GM18870 (cell line): ENCODE data around the gene ELP1.
A peak's percentile ranks its signal among the peaks of the same experiment; 100 is the strongest.
"Not testable (repeated sequence)": the region's sequence is repeated elsewhere in the genome, so short reads cannot be mapped to it uniquely, and the experiment has no call there.

ENCODE experiments used
- ATAC-seq: cut with Tn5 transposase; IDR thresholded peaks from one replicate; pipeline ENCODE4 v1.9.1; 2021; ENCODE audit warnings: moderate library complexity; ENCODE audit not compliant: unreplicated experiment

The ELP1 gene

GRCh38 chr9:108933718-108934322 lies at the start of gene ELP1:
Gene ELP1 (minus strand): TSS chr9:108934124. CDS start chr9:108931146, 2,978 bp downstream.
- peak; percentile 56 for ATAC-seq

- ATAC-seq: no peak
These were observed 47.0 kb upstream of the ELP1 start for GRCh38 chr9:108980893-108981292.

- no peak for ATAC-seq
These were observed 44.3 kb upstream of the ELP1 start for GRCh38 chr9:108978205-108978604.

GRCh38 chr9:108973895-108974294 lies 40.0 kb upstream of the ELP1 start:
- no peak for ATAC-seq

GRCh38 chr9:108972626-108973209 lies 38.8 kb upstream of the ELP1 start:
- no peak for ATAC-seq

GRCh38 chr9:108972186-108972585 lies 38.3 kb upstream of the ELP1 start:
- ATAC-seq: no peak

- not testable (repeated sequence) for ATAC-seq
These were observed 37.5 kb upstream of the ELP1 start for GRCh38 chr9:108971392-108971791.

GRCh38 chr9:108967916-108968315 lies 34.0 kb upstream of the ELP1 start:
- ATAC-seq: no peak

- no peak for ATAC-seq
These were observed 29.7 kb upstream of the ELP1 start for GRCh38 chr9:108963459-108964143.

- no peak for ATAC-seq
These were observed 27.2 kb upstream of the ELP1 start for GRCh38 chr9:108961151-108961550.

- no peak for ATAC-seq
These were observed 26.4 kb upstream of the ELP1 start for GRCh38 chr9:108960331-108960730.

GRCh38 chr9:108956631-108957026 lies 22.7 kb upstream of the ELP1 start:
- ATAC-seq: no peak

GRCh38 chr9:108956022-108956630 lies 22.2 kb upstream of the ELP1 start:
- ATAC-seq: no peak

GRCh38 chr9:108953983-108954574 lies 20.2 kb upstream of the ELP1 start:
- ATAC-seq: no peak

GRCh38 chr9:108951578-108951977 lies 17.7 kb upstream of the ELP1 start:
- no peak for ATAC-seq

GRCh38 chr9:108950168-108950567 lies 16.2 kb upstream of the ELP1 start:
- ATAC-seq: no peak

- ATAC-seq: no peak
These were observed 6.1 kb upstream of the ELP1 start for GRCh38 chr9:108939975-108940374.

- no peak for ATAC-seq
These were observed 3.8 kb upstream of the ELP1 start for GRCh38 chr9:108937561-108938305.

GRCh38 chr9:108934323-108934893 lies 484 bp upstream of the ELP1 start, which contains the start of gene ABITRAM:
Gene ABITRAM (plus strand): TSS chr9:108934400. CDS start chr9:108934487, 87 bp downstream.
- peak; percentile 62 for ATAC-seq

GRCh38 chr9:108933231-108933717 lies 650 bp downstream of the ELP1 start:
- no peak for ATAC-seq
